ENCODE data around the gene HOXD12. TPM values are rescaled to one million over a fixed set of nuclear protein-coding genes. Genes with fewer than 3 reads are reported as not detected.

HOXD12 gene
- total RNA-seq, 4 donors from 2014 or later = not detected

- no peak overlapping the region for H3K27ac ChIP-seq
- H3K27me3 ChIP-seq = peaks cover 0 to 84% of the 10 kb centered on the region in 2 donors
- peaks cover 0 to 51% (median 0%) of the 10 kb centered on the region in 3 donors for H3K36me3 ChIP-seq
- DNase-seq (ENCODE audit: low spot score in 2 of 2) = no peak
- 81 to 88% methylated on average over 24 of the region's 24 CpGs for WGBS, 2 donors
- H3K4me3 ChIP-seq = no peak overlapping the region
- H3K9me3 ChIP-seq = no peaks in the 10 kb centered on the region
- H3K4me1 ChIP-seq = no peaks in the 10 kb centered on the region
- TF ChIP-seq POLR2A (IDR thresholded peaks at IDR 0.05) (no peak), CTCF (IDR thresholded peaks at IDR 0.05) (no peak), EP300 (IDR thresholded peaks at IDR 0.05) (no peak)
Observed at GRCh38 chr2:176149939-176150583, 50.5 kb downstream of the HOXD12 start.

- WGBS, 2 donors = 82 to 85% methylated on average over 13 to 14 of the region's 14 CpGs
- no peaks in the 10 kb centered on the region for H3K9me3 ChIP-seq
- H3K4me3 ChIP-seq = no peak overlapping the region
- H3K4me1 ChIP-seq = no peaks in the 10 kb centered on the region
- peaks cover 0 to 87% of the 10 kb centered on the region in 2 donors for H3K27me3 ChIP-seq
- no peak overlapping the region for H3K27ac ChIP-seq
- peaks cover 0 to 57% (median 0%) of the 10 kb centered on the region in 3 donors for H3K36me3 ChIP-seq
- TF ChIP-seq CTCF (IDR thresholded peaks at IDR 0.05) (no peak), POLR2A (IDR thresholded peaks at IDR 0.05) (no peak), EP300 (IDR thresholded peaks at IDR 0.05) (no peak)
- DNase-seq (ENCODE audit: low spot score in 2 of 2) = no peak
Observed at GRCh38 chr2:176150584-176151441, 51.2 kb downstream of the HOXD12 start.

GRCh38 chr2:176151442-176152287 lies 52.1 kb downstream of the HOXD12 start, which contains the start of gene HOXD4:
TSS of gene HOXD4 (plus strand) at chr2:176151550. CDS start at chr2:176151634, 84 bp downstream.
- WGBS, 2 donors = 69 to 73% methylated on average over 34 to 53 of the region's 55 CpGs
- TF ChIP-seq CTCF (IDR thresholded peaks at IDR 0.05) (no peak), EP300 (IDR thresholded peaks at IDR 0.05) (no peak), POLR2A (IDR thresholded peaks at IDR 0.05) (no peak)
- no peak within 1 kb of the TSS for H3K4me3 ChIP-seq

More at GRCh38 chr2:176151442-176152287, 52.1 kb downstream of the HOXD12 start, which contains the start of gene HOXD4:
- H3K4me1 ChIP-seq = no peaks in the 10 kb centered on the region
- H3K9me3 ChIP-seq = no peaks in the 10 kb centered on the region
- DNase-seq (ENCODE audit: low spot score in 2 of 2) = no peak
- peaks cover 0 to 57% (median 0%) of the 10 kb centered on the region in 3 donors for H3K36me3 ChIP-seq
- peaks cover 0 to 89% of the 10 kb centered on the region in 2 donors for H3K27me3 ChIP-seq
- no peak within 1 kb of the TSS for H3K27ac ChIP-seq

Small RNA genes within 50 kb of the gene (small RNA-seq; reads per million reads assigned to genes)
- 178,554 reads per million, percentile 100 among the genes with 10 or more reads in this experiment for gene MIR10B

Other genes with a start within 250 kb of the HOXD12 start
- gene LNPK, start 97.5 kb upstream of the HOXD12 start, total RNA-seq = 10 to 100 TPM; 17.4 to 27.3 (median 24.1) TPM
- gene EVX2, start 15.8 kb upstream of the HOXD12 start, total RNA-seq = not detected
- under 1 TPM in 1 of 4 donors, not detected in 3; 0.21 TPM for gene HOXD13, start 7.1 kb upstream of the HOXD12 start, total RNA-seq
- gene HOXD11, start 7.5 kb downstream of the HOXD12 start, total RNA-seq = 1 to 10 TPM in 2 of 4 donors, under 1 TPM in 1, not detected in 1; 0.21 to 1.8 (median 1.2) TPM
- 1 to 10 TPM in 2 of 4 donors, under 1 TPM in 2; 0.39 to 2.1 (median 1.1) TPM for gene HOXD10, start 17.0 kb downstream of the HOXD12 start, total RNA-seq
- 1 to 10 TPM; 1.9 to 9.4 (median 5.9) TPM for gene HOXD9, start 22.9 kb downstream of the HOXD12 start, total RNA-seq
- 10 to 100 TPM; 12.6 to 19.5 (median 16.7) TPM for gene HOXD8, start 29.9 kb downstream of the HOXD12 start, total RNA-seq
- 10 to 100 TPM in 3 of 4 donors, 1 to 10 TPM in 1; 3.8 to 17.1 (median 16.6) TPM for gene HOXD4, start 51.8 kb downstream of the HOXD12 start, total RNA-seq
- gene HOXD3, start 57.5 kb downstream of the HOXD12 start, total RNA-seq = 10 to 100 TPM; 10.5 to 11.7 (median 11.0) TPM
- gene HOXD1, start 88.9 kb downstream of the HOXD12 start, total RNA-seq = 1 to 10 TPM in 1 of 4 donors, under 1 TPM in 2, not detected in 1; 0.44 to 1.8 (median 0.63) TPM
- gene MTX2, start 169.6 kb downstream of the HOXD12 start, total RNA-seq = 10 to 100 TPM; 18.8 to 22.4 (median 21.9) TPM